ENCODE data around the gene STON2.
A peak's percentile ranks its signal among the peaks of the same experiment; 100 is the strongest.

The STON2 gene

DNA sequence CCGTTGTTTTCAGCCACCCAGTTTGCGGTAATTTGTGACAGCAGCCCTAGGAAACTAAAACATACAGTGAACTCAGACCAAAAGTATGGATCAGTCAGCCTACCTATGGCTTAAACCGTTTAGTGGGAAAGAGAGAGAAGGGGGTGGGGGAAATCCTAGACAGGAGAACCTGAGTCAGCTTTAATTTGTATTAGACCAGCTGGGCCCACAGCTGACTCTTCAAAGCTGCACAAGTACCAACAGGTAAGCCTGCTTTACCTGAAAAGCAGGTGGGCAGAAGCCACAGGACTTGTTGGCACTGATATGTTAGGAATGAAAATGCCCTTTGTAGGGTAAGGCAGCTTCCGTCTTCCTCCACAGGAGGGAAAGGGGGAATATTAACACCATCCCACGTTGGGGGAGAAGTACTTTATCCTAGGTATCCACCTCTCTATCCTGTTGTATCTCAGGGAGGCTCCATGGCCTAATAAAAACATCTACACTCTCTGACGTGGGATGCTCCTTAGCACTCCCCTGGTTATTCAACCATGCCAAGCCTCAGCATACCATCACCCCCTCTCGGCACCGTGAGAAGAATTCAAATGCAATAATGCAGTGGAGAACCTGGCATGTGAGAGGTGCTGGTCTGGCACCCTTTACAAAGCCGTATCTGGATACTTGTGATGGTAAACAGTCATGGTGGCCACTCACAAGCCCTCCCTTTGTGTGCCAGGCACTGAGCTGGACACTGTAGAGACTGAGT lies 70.3 kb downstream of the STON2 start:
- no peak for DNase-seq

- no peak for DNase-seq
These were observed 73.7 kb downstream of the STON2 start for GRCh38 chr14:81326451-81326850.

GRCh38 chr14:81324011-81324410 lies 76.1 kb downstream of the STON2 start:
- DNase-seq = no peak

DNA sequence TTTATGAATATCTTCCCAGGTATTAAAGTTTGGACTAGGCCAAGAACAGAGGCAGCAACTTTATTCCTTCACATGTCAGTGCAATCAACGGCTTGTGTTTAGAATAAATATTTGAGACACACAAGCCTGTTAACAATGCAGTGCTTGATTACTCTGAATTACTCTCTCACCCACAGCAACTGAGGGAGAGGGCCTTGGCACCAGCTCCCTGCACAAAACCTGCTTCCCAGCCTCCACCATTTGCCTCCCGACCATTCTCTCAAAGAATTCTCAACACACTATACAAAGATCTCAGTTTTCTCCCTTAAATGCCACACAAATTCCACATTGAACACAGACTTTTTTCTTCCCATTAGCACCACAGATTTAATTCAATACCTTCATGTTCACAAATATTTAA lies 77.0 kb downstream of the STON2 start:
- no peak for DNase-seq

DNA sequence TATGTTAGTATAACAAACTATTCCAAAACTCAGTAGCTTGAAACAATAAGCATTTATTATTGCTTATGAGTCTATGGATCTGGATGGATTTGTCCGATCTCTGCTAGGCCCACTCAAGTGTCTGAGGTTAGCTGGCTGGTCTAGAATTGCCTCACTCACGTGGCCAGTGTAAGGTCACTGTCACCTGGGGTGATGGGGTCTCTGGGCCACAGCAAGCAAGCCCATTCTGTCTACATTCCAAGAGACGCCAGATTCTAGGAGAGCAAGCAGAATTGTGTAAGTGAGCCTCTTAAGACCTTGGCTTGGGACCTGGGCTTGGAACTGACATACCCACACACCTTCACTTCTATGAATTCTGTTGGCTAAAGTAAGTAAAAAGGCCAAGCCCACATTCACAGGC lies 80.2 kb downstream of the STON2 start:
- no peak for DNase-seq

- no peak for DNase-seq
These were observed 80.8 kb downstream of the STON2 start for GRCh38 chr14:81319314-81319713.

DNA sequence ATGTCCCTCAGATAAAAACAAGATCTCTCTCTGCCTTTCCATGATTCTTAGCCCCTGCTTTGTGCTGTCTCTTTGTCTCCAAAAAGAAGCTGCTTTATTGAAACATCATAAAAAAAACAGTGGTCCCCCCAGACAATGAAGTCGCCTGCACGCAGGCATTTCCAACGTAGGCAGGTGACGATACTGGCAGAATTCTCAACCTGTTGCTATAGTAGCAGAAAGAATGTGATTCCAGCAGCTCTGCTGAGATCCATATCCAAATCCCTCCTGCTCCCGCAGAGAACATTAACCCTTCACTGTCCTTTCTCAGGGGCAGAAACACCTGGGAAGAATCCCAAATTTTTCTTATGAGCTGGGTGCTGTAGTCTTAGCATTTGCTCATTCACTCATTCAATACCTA lies 84.8 kb downstream of the STON2 start:
- DNase-seq = no peak

- no peak for DNase-seq
These were observed 85.5 kb downstream of the STON2 start for GRCh38 chr14:81314443-81315175.

- no peak for DNase-seq
These were observed 86.2 kb downstream of the STON2 start for GRCh38 chr14:81313775-81314429.

- DNase-seq = no peak
These were observed 86.9 kb downstream of the STON2 start for GRCh38 chr14:81313200-81313599.

DNA sequence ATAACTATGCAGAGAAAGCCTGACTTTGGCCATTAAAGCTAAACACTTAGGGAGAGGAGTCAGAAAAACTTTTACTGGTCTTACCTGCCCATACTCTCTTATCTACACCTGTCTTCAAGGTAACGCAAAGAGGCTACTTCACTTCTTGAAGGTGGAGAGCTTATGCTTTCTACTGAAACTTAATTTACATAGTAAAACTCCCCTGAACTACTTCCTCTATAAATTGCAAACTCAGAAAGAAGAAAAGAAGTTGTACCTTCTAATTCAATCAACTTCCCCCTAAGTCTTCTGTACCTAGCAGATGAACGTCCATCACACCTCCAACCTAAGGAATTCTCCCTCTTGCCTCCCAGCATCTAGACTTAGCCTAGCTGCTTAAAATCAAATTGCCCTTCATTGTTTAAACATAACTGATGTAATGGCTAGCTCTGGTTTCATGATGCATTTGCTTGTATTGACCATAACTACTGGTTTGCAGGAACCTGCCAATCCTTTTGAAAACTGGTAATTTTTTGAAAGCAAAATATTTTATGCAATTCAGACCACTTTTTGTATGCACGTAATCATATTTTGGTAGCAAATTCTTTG lies 87.7 kb downstream of the STON2 start:
- DNase-seq = no peak

DNA sequence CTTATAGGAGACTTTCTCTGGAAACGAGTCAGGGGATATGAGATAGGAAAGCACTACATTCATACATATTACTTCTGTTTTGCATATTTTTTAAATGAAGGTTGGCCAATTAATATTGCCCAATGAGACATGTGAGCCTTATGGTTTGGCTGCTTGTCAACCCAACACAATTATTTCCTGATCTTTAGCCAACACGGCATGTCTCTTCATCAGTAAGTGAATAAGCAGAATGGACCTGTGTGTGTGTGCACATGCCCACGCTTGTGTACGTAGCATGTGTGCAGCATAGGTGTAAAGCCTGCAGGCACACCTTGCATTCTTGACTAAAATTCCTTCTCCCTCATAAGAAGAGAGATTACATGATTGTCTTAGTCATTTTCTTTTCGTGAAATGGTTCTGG lies 88.3 kb downstream of the STON2 start:
- no peak for DNase-seq

DNA sequence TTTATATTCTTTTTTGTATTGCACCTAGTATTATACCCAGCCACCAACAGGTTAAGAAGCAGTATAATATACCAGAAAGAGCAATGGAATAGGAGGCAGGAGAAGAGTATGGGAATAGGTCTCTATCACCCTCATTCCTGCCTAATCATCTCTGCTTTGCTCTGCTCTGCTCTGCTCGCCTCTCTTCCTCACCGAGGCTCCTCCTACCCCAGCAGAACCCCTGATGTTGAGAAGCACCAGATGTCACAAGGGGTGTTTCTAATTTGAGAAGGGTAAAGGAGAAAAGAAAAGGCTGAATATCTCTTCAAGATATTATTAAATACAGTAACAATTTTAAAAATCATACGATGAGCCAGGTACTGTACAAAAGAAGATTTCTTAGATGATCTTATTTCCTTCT lies 89.0 kb downstream of the STON2 start:
- no peak for DNase-seq

- no peak for DNase-seq
These were observed 89.5 kb downstream of the STON2 start for GRCh38 chr14:81310606-81311005.

- no peak for DNase-seq
These were observed 90.6 kb downstream of the STON2 start for GRCh38 chr14:81309511-81309910.

DNA sequence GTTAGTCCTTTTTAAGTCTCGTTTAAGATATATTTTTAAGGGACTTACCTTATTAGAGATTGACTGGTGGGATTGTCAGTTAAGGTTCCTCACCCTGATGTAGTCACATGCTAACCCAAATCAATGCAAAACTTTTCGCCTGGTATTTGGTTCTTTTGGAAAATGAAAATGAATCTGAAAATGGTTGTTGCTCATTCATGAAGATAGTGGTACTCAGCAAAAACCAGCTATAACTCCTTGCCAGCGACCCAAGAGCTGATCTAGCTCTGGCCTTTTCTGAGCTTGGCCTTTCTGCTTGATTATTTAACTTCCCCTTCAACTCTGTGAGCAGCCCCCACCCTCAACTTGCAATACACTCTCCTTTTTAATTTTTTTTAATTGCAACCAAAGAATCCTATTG lies 94.4 kb downstream of the STON2 start:
- DNase-seq = no peak

DNA sequence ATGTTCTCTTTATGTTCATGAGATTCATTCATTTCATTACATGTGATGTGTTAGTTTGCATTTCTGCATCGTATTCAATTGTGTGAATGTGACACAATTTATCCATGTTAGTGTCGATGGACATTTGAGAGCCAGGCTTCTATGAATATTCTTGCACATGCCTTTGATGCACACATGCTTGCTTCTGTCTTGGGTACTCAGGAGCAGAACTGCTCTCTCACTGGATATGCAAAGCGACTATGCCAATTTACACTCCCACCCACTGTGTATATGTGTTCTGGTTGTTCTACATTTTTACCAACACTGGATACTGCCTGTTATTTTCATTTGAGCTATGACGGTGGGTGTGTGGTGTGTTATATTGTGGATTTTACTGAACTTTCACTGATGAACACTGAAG lies 95.1 kb downstream of the STON2 start:
- DNase-seq = no peak

DNA sequence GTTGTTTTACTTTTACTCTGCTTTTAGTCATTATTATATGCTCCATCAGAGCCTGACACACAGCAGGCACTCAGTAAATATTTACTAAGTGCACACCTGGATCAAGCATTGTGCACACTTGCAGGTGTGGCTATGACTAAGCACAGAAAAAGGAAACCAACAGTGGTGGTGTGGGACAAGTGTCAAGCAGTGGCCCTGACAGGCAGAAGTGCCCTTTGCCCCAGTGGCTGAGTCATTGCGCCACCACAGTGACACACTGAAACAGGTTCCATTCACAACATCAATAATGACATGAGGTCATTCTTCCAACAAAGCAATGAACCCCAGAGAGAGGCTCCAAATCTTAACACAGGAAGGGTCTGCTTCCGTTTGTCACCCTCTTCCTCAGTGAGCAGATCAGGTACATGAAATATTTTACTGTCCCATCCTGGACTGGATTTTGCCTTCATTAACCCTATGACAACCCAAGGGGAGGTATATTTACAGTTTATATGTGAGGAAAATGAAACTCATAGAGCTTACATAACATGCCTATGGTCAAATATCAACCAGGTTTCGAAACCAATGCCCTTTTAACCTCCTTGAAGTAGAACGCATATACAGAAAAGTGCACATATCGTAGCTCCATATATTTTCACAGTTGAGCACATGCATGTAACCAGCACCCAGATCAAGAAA lies 96.7 kb downstream of the STON2 start:
- peak; percentile 21 for DNase-seq

GRCh38 chr14:81302638-81303037 lies 97.5 kb downstream of the STON2 start:
- no peak for DNase-seq

DNA sequence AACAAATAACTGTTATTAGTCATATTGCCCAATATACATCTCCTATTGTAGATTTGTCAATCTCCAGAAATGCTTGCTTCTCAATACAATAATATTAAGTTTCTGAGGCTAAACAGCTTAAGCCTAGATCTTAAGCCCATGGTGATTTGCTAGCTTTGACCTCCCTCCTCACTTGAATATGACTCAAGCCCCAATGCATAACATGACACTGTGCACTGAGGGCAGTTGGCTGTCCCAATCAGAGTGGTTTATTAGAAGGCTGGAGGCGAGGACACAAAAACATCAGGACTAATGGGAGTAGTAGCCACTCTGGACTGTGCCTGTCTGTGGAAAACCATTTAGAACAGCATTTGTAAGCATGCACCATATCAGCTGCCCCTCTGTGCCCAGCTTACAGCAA lies 98.3 kb downstream of the STON2 start:
- DNase-seq = no peak

- no peak for DNase-seq
These were observed 98.8 kb downstream of the STON2 start for GRCh38 chr14:81301371-81301770.

GRCh38 chr14:81298911-81299310 lies 101.2 kb downstream of the STON2 start:
- DNase-seq = no peak

GRCh38 chr14:81298122-81298521 lies 102.0 kb downstream of the STON2 start:
- no peak for DNase-seq

All from activated CD8-positive, alpha-beta memory T cell treated with anti-CD3 and anti-CD28 coated beads, Interleukin-2, amount 50 U/mL, for 4 hours (primary cell).